CD4-positive, alpha-beta T cell treated with Interleukin-1 beta for 1 hour (primary cell): ENCODE measurements around the gene FGGY.

Source experiments
- DNase-seq, 2 donors: peaks; one replicate each; pipeline ENCODE4 v3.0.0-alpha.2; 2020 to 2022

FGGY gene

GRCh38 chr1:59669752-59670312, 372.9 kb downstream of the FGGY start:
- DNase-seq = no peak

- DNase-seq = no peak
These were observed 373.8 kb downstream of the FGGY start for GRCh38 chr1:59670662-59671061.

GRCh38 chr1:59671066-59671952, 374.4 kb downstream of the FGGY start:
- no peak for DNase-seq

- no peak for DNase-seq
These were observed 375.0 kb downstream of the FGGY start for GRCh38 chr1:59671953-59672305.

- DNase-seq = no peak
These were observed 376.1 kb downstream of the FGGY start for GRCh38 chr1:59672851-59673572.

GRCh38 chr1:59673573-59674450, 376.9 kb downstream of the FGGY start:
- no peak for DNase-seq

- DNase-seq = no peak
These were observed 377.7 kb downstream of the FGGY start for GRCh38 chr1:59674595-59674994.

GRCh38 chr1:59675936-59676335, 379.0 kb downstream of the FGGY start:
- no peak for DNase-seq

GRCh38 chr1:59678040-59678439, 381.1 kb downstream of the FGGY start:
- DNase-seq = no peak

GRCh38 chr1:59678493-59679228, 381.8 kb downstream of the FGGY start:
- DNase-seq = no peak

- no peak for DNase-seq
These were observed 383.1 kb downstream of the FGGY start for GRCh38 chr1:59680044-59680443.

GRCh38 chr1:59682396-59683080, 385.6 kb downstream of the FGGY start:
- DNase-seq = no peak

GRCh38 chr1:59683197-59683596, 386.3 kb downstream of the FGGY start:
- DNase-seq = no peak

GRCh38 chr1:59684698-59685097, 387.8 kb downstream of the FGGY start:
- DNase-seq = no peak

- no peak for DNase-seq
These were observed 388.2 kb downstream of the FGGY start for GRCh38 chr1:59685101-59685500.

- DNase-seq = no peak
These were observed 388.8 kb downstream of the FGGY start for GRCh38 chr1:59685666-59686065.

GRCh38 chr1:59686170-59686569, 389.3 kb downstream of the FGGY start:
- DNase-seq = no peak

- no peak for DNase-seq
These were observed 389.7 kb downstream of the FGGY start for GRCh38 chr1:59686574-59686973.

GRCh38 chr1:59687081-59687480, 390.2 kb downstream of the FGGY start:
- no peak for DNase-seq

GRCh38 chr1:59688976-59689375, 392.1 kb downstream of the FGGY start:
- DNase-seq = no peak

- DNase-seq = no peak
These were observed 392.8 kb downstream of the FGGY start for GRCh38 chr1:59689730-59690129.
